HEK293 (cell line): ENCODE data around the gene DLGAP4.

ENCODE experiments used
- CTCF ChIA-PET: fragments of 350-600 bp; formaldehyde crosslinking; extraction: SDS; loops from one replicate; lab custom pipeline; 2021; ENCODE audit warnings: antibody characterized with exemption; lab: Yijun Ruan, JAX
- POLR2A ChIA-PET: fragments of 300-600 bp; formaldehyde crosslinking; extraction: SDS; loops from one replicate; lab custom pipeline; 2020; ENCODE audit warnings: antibody characterized with exemption, inconsistent platforms; lab: Yijun Ruan, JAX
- H3K27ac ChIP-seq: fragments of 200-500 bp; sonication (Bioruptor generic); 2 replicates; pipeline ENCODE4 v1.5.1; 2014; ENCODE audit warnings: low read depth, low read length, control low read depth, inconsistent platforms; ENCODE audit errors: extremely low read depth
- H3K36me3 ChIP-seq, 2 experiments: fragments of 200-500 bp in 1 of 2; sonication (Bioruptor generic) in 1 of 2; 1 replicate in 1 of 2; 2 replicates in 1 of 2; pipeline ENCODE4 v1.5.1; 2014 to 2017; ENCODE audit warnings: inconsistent platforms in 2 of 2, low read length in 2 of 2; ENCODE audit not compliant: control insufficient read depth in 2 of 2, insufficient read depth in 1 of 2
- H3K4me1 ChIP-seq: fragments of 200-500 bp; sonication (Bioruptor generic); 2 replicates; pipeline ENCODE4 v1.5.1; 2014; ENCODE audit warnings: mild to moderate bottlenecking, low read length, inconsistent platforms; ENCODE audit not compliant: control insufficient read depth, insufficient read depth
- H3K4me3 ChIP-seq: 2 replicates; pipeline ENCODE4 v1.5.1; 2011; ENCODE audit warnings: low read depth, mild to moderate bottlenecking, control low read depth, low read length, moderate library complexity
- H3K9me3 ChIP-seq: fragments of 200-500 bp; sonication (Bioruptor generic); 2 replicates; pipeline ENCODE4 v1.5.1; 2014; ENCODE audit warnings: low read depth, low read length, inconsistent platforms; ENCODE audit not compliant: control insufficient read depth, insufficient read depth
- SCRT2 ChIP-seq: fragments of 450-650 bp; formaldehyde crosslinking; IDR thresholded peaks from 2 replicates; pipeline ENCODE4 v1.5.1; 2016; ENCODE audit warnings: missing biosample characterization, missing genetic modification characterization
- TRIM28 ChIP-seq: IDR thresholded peaks from 2 replicates; pipeline ENCODE4 v1.6.1; 2011; ENCODE audit warnings: low read length, control low read depth, borderline replicate concordance
- TSHZ1 ChIP-seq: fragments of 450-650 bp; formaldehyde crosslinking; IDR thresholded peaks from 2 replicates; pipeline ENCODE4 v1.5.1; 2016; ENCODE audit warnings: missing biosample characterization, missing genetic modification characterization, borderline replicate concordance
- YY2 ChIP-seq: fragments of 450-650 bp; formaldehyde crosslinking; IDR thresholded peaks from 2 replicates; pipeline ENCODE4 v1.5.1; 2016; ENCODE audit warnings: missing biosample characterization, missing genetic modification characterization
- ZNF146 ChIP-seq: fragments of 450-650 bp; formaldehyde crosslinking; IDR thresholded peaks from 2 replicates; pipeline ENCODE4 v1.5.1; 2016; ENCODE audit warnings: missing biosample characterization, missing genetic modification characterization
- ZNF184 ChIP-seq: fragments of 450-650 bp; IDR thresholded peaks from 2 replicates; pipeline ENCODE4 v1.5.1; 2018; ENCODE audit warnings: missing biosample characterization, mild to moderate bottlenecking, missing genetic modification characterization
- ZNF398 ChIP-seq: fragments of 450-650 bp; formaldehyde crosslinking; IDR thresholded peaks from 2 replicates; pipeline ENCODE4 v1.5.1; 2017; ENCODE audit warnings: missing biosample characterization, missing genetic modification characterization
- ZNF473 ChIP-seq: fragments of 450-650 bp; formaldehyde crosslinking; IDR thresholded peaks from 2 replicates; pipeline ENCODE4 v1.5.1; 2017; ENCODE audit warnings: missing biosample characterization, missing genetic modification characterization
- ZNF596 ChIP-seq: fragments of 450-650 bp; IDR thresholded peaks from 2 replicates; pipeline ENCODE4 v1.5.0; 2018; ENCODE audit warnings: missing biosample characterization, mild to moderate bottlenecking, missing genetic modification characterization, moderate library complexity
- ZNF76 ChIP-seq: fragments of 450-650 bp; formaldehyde crosslinking; IDR thresholded peaks from 2 replicates; pipeline ENCODE4; 2016; ENCODE audit warnings: low read depth, missing biosample characterization, missing genetic modification characterization, borderline replicate concordance
- ZNF785 ChIP-seq: fragments of 450-650 bp; formaldehyde crosslinking; IDR thresholded peaks from 2 replicates; pipeline ENCODE4 v1.5.1; 2016; ENCODE audit warnings: missing biosample characterization, missing genetic modification characterization

Gene DLGAP4

GRCh38 chr20:36499723-36500501 is 193.8 kb downstream of the DLGAP4 start:
- H3K4me1 ChIP-seq: no peaks in the 10 kb centered on the region
- CTCF ChIA-PET: interaction anchor here (0.6 kb wide), 3 partner anchors 23 to 401 kb away, joined by 3 to 6 read pairs (median 3); no protein-coding TSS in a partner anchor
- H3K4me3 ChIP-seq: no peak overlapping the region
- H3K27ac ChIP-seq: no peak overlapping the region
- H3K36me3 ChIP-seq: peaks cover 0 to 49% of the 10 kb centered on the region in 2 experiments; a peak in 1 of 3 replicates
- H3K9me3 ChIP-seq: no peaks in the 10 kb centered on the region
- TF ChIP-seq ZNF184 (no peak), YY2 (tag by site-specific recombination) (no peak), ZNF398 (tag by site-specific recombination) (no peak), ZNF785 (no peak), ZNF596 (tag by site-specific recombination) (no peak), TSHZ1 (tag by site-specific recombination) (no peak), ZNF473 (tag by site-specific recombination) (no peak), ZNF76 (no peak)
- TF ChIP-seq, all 188 proteins: peak for 0
- POLR2A ChIA-PET: no interaction called here

- Histone ChIP-seq H3K4me1 (no peaks in the 10 kb centered on the region), H3K36me3 (peaks cover 0 to 49% of the 10 kb centered on the region in 2 experiments; a peak in 1 of 3 replicates), H3K4me3 (no peak overlapping the region), H3K27ac (no peak overlapping the region), H3K9me3 (no peaks in the 10 kb centered on the region)
- ChIA-PET CTCF (interaction anchor here (0.7 to 1.4 kb wide), 3 partner anchors 9 to 274 kb away, joined by 3 to 4 read pairs (median 4); no protein-coding TSS in a partner anchor), POLR2A (no interaction called here)
- TF ChIP-seq TSHZ1 (tag by site-specific recombination) (no peak), SCRT2 (tag by site-specific recombination) (peak; percentile 34; the same call in 1 of the 2 replicates)
Observed at GRCh38 chr20:36501367-36502006, 195.3 kb downstream of the DLGAP4 start.

GRCh38 chr20:36504295-36504694 is 198.2 kb downstream of the DLGAP4 start:
- no peak for TF ChIP-seq TRIM28
- peak; percentile 58; the same call in 1 of the 2 replicates for TF ChIP-seq ZNF146
- Histone ChIP-seq H3K4me1 (no peaks in the 10 kb centered on the region), H3K27ac (no peak overlapping the region), H3K36me3 (peaks cover 0 to 36% of the 10 kb centered on the region in 2 experiments; a peak in 1 of 3 replicates), H3K4me3 (no peak overlapping the region), H3K9me3 (no peaks in the 10 kb centered on the region)
- POLR2A ChIA-PET: no interaction called here
- CTCF ChIA-PET: no interaction called here
